Measurements from ENCODE around the gene CHAT.

CHAT gene

DNA sequence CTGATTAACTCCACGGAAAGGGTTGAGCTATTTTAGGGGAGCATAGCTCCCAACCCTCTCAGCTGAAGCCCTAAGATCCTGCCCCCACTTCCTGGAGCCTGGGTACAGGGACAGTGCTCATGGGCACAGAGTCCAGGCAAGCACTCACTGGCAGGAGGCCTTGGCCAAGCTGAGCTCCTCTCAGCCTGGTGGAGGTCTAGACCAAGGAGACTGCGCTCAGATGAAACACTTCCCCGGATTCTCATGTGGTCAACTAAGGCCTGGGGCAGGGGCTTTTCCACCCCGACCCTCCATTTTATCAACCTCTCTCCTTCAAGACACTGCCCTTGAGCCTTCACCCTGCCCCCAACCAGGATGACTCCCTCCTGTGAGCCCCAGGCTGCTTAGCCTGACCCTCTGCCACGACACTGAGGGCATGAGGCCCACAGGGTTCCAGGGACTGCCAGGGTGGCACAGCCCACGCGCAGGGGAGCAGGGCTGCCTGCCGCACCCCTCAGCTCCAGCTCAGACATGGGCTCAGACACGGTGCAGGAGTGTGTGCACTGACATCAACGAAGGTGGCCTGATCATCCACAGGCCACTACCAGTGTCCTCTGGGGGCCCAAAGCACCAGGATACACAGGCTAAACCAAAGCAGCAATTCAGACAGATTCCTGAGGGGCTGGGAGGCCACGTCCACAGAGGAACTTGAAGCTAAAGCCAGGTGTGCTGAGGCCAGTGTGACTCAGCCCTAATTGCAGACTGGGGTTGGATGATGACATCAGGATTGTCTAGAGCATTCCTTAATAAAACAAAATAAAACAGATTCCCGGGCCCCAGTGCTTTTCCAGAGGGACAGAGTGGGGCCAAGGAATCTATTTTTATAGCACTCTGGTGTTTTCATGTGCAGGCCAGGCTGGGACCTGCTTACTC, 18.8 kb downstream of the CHAT start:
- H3K4me3 ChIP-seq (ENCODE audit: low read length) = no peak overlapping the region
- no peaks in the 10 kb centered on the region for H3K9me3 ChIP-seq (replicated peaks; ENCODE audit: insufficient read depth, low read length)
- H3K4me1 ChIP-seq (ENCODE audit: low read length) = no peaks in the 10 kb centered on the region
- H2AFZ ChIP-seq (ENCODE audit: low read length) = no peak overlapping the region
- TF ChIP-seq EZH2 (optimal IDR thresholded peaks at IDR 0.05; ENCODE audit: low read depth, low read length) = no peak
- TF ChIP-seq EZH2phosphoT487 (IDR thresholded peaks at IDR 0.05; ENCODE audit: low read length) = no peak
- TF ChIP-seq, protein P1, sequence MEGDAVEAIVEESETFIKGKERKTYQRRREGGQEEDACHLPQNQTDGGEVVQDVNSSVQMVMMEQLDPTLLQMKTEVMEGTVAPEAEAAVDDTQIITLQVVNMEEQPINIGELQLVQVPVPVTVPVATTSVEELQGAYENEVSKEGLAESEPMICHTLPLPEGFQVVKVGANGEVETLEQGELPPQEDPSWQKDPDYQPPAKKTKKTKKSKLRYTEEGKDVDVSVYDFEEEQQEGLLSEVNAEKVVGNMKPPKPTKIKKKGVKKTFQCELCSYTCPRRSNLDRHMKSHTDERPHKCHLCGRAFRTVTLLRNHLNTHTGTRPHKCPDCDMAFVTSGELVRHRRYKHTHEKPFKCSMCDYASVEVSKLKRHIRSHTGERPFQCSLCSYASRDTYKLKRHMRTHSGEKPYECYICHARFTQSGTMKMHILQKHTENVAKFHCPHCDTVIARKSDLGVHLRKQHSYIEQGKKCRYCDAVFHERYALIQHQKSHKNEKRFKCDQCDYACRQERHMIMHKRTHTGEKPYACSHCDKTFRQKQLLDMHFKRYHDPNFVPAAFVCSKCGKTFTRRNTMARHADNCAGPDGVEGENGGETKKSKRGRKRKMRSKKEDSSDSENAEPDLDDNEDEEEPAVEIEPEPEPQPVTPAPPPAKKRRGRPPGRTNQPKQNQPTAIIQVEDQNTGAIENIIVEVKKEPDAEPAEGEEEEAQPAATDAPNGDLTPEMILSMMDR (IDR thresholded peaks at IDR 0.05; ENCODE audit: low read length) = no peak
- H3K9me2 ChIP-seq (replicated peaks; ENCODE audit: insufficient read depth, low read length) = no peaks in the 10 kb centered on the region
- no peaks in the 10 kb centered on the region for H3K79me2 ChIP-seq (ENCODE audit: low read length)
- H3K4me2 ChIP-seq (ENCODE audit: low read depth, low read length) = no peak overlapping the region
- no peaks in the 10 kb centered on the region for H3K27me3 ChIP-seq (replicated peaks; ENCODE audit: insufficient read depth, low read length)
- H4K20me1 ChIP-seq (ENCODE audit: insufficient read depth, low read length) = no peaks in the 10 kb centered on the region
- no peaks in the 10 kb centered on the region for H3F3A ChIP-seq (ENCODE audit: insufficient read depth, low read length)
- no peak for DNase-seq
- no peaks in the 10 kb centered on the region for H3K36me3 ChIP-seq (replicated peaks; ENCODE audit: insufficient read depth, low read length)
- H3K27ac ChIP-seq (ENCODE audit: low read length) = no peak overlapping the region
- H3K9ac ChIP-seq (ENCODE audit: low read length) = no peak overlapping the region

DNA sequence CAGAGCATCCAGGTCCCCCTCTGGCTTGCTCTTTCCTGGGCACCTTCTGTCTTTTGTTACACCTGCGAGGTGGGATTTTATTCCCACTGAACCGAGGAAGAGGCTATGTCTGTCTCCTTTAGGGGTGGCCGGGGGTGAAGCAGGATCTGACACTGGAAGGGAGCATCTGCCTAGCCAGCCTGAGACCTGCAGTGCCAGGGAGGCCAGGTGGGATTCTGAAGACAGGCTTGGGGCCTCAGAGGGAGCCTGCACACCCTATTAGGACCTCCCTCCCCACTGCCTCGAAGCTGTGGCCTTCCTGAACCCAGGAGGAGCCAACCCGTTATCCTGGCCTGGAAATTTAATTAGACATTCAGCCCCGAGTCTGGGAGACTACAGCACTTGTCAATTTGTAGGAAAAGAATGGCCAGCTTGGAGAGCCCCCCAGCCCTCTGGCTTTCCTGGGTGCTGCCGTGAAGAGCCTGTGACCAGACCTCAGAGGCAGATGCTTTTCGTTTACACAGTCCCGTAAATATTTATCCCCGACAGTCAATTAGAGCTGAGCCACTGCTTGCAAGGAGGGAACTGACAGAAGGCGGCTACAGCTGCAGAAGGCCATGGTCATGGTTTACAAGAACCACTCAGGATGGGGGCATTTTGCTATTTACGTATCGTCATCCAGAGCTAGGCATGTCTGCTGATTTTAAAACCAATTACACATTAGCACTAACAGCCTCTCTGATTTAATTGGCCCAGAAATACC, 19.7 kb downstream of the CHAT start:
- Histone ChIP-seq H3K9ac (ENCODE audit: low read length) (no peak overlapping the region), H3K4me1 (ENCODE audit: low read length) (no peaks in the 10 kb centered on the region), H3K79me2 (ENCODE audit: low read length) (no peaks in the 10 kb centered on the region), H3K9me3 (replicated peaks; ENCODE audit: insufficient read depth, low read length) (no peaks in the 10 kb centered on the region), H3K4me2 (ENCODE audit: low read depth, low read length) (no peak overlapping the region), H2AFZ (ENCODE audit: low read length) (no peak overlapping the region), H4K20me1 (ENCODE audit: insufficient read depth, low read length) (no peaks in the 10 kb centered on the region), H3K27me3 (replicated peaks; ENCODE audit: insufficient read depth, low read length) (no peaks in the 10 kb centered on the region), H3F3A (ENCODE audit: insufficient read depth, low read length) (no peaks in the 10 kb centered on the region), H3K27ac (ENCODE audit: low read length) (no peak overlapping the region), H3K4me3 (ENCODE audit: low read length) (no peak overlapping the region), H3K9me2 (replicated peaks; ENCODE audit: insufficient read depth, low read length) (no peaks in the 10 kb centered on the region), H3K36me3 (replicated peaks; ENCODE audit: insufficient read depth, low read length) (no peaks in the 10 kb centered on the region)
- TF ChIP-seq, protein P1 (IDR thresholded peaks at IDR 0.05; ENCODE audit: low read length) = no peak
- no peak for TF ChIP-seq EZH2 (optimal IDR thresholded peaks at IDR 0.05; ENCODE audit: low read depth, low read length)
- no peak for TF ChIP-seq EZH2phosphoT487 (IDR thresholded peaks at IDR 0.05; ENCODE audit: low read length)
- no peak for DNase-seq

DNA sequence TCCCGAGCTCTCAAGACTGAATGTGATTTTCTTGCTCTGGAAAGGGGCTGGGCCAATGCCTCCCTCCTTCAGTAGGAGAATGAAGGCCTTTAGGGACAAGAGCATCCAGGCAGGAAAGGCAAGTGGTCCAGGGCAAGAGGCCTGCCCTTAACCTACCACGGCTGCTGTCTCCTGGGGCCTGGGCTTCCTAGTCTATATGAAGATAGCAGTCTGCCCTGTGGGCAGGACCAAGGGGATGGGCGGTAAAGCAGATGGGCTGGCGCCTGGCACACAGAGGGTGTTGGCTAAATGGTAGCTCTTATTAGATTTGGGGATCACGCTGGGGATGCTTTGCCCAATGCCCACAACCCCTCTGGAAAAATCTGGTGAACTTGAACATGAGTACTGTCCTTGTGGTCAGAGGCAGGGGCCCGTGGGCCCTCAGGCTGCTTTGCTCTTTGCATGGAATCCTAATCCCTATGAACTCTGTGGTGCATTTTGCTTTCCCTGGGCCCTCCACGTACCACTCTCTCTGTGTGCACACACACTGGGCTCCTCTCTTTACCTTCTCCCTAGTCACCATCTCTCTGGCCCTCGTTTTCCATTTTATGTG, 20.3 kb downstream of the CHAT start:
- no peaks in the 10 kb centered on the region for H3K36me3 ChIP-seq (replicated peaks; ENCODE audit: insufficient read depth, low read length)
- H3K27me3 ChIP-seq (replicated peaks; ENCODE audit: insufficient read depth, low read length) = no peaks in the 10 kb centered on the region
- no peak overlapping the region for H3K9ac ChIP-seq (ENCODE audit: low read length)
- no peaks in the 10 kb centered on the region for H3K9me3 ChIP-seq (replicated peaks; ENCODE audit: insufficient read depth, low read length)
- H3K9me2 ChIP-seq (replicated peaks; ENCODE audit: insufficient read depth, low read length) = no peaks in the 10 kb centered on the region
- H3K4me2 ChIP-seq (ENCODE audit: low read depth, low read length) = no peak overlapping the region
- TF ChIP-seq, protein P1 (IDR thresholded peaks at IDR 0.05; ENCODE audit: low read length) = no peak
- TF ChIP-seq EZH2phosphoT487 (IDR thresholded peaks at IDR 0.05; ENCODE audit: low read length) = no peak
- TF ChIP-seq EZH2 (optimal IDR thresholded peaks at IDR 0.05; ENCODE audit: low read depth, low read length) = no peak
- H4K20me1 ChIP-seq (ENCODE audit: insufficient read depth, low read length) = no peaks in the 10 kb centered on the region
- H3K4me3 ChIP-seq (ENCODE audit: low read length) = no peak overlapping the region
- H3F3A ChIP-seq (ENCODE audit: insufficient read depth, low read length) = no peaks in the 10 kb centered on the region
- no peaks in the 10 kb centered on the region for H3K79me2 ChIP-seq (ENCODE audit: low read length)
- H3K27ac ChIP-seq (ENCODE audit: low read length) = no peak overlapping the region
- H3K4me1 ChIP-seq (ENCODE audit: low read length) = no peaks in the 10 kb centered on the region
- no peak for DNase-seq
- H2AFZ ChIP-seq (ENCODE audit: low read length) = no peak overlapping the region
